DOHH2 (cell line): ENCODE data around the gene TTC39C.
"Not testable (repeated sequence)": the region's sequence is repeated elsewhere in the genome, so short reads cannot be mapped to it uniquely, and the experiment has no call there.

Experiments used
- H3F3A ChIP-seq: fragments of 200-600 bp; sonication (generic), shearing (Covaris generic); 2 replicates; pipeline ENCODE4 v1.6.0; 2016; ENCODE audit warnings: antibody characterized with exemption, mild to moderate bottlenecking; ENCODE audit not compliant: control insufficient read depth, insufficient read depth
- H3K27ac ChIP-seq: fragments of 200-600 bp; sonication (generic); 2 replicates; pipeline ENCODE4 v1.5.1; 2014; ENCODE audit warnings: low read depth, mild to moderate bottlenecking, low read length, moderate library complexity
- H3K27me3 ChIP-seq: fragments of 200-600 bp; sonication (generic); 2 replicates; pipeline ENCODE4 v1.6.1; 2014; ENCODE audit warnings: mild to moderate bottlenecking, low read length, mixed read lengths; ENCODE audit not compliant: control insufficient read depth
- H3K36me3 ChIP-seq: fragments of 200-600 bp; sonication (generic); 2 replicates; pipeline ENCODE4 v1.6.1; 2014; ENCODE audit warnings: mild to moderate bottlenecking, low read length, moderate library complexity, mixed read lengths; ENCODE audit not compliant: control insufficient read depth
- H3K4me1 ChIP-seq: fragments of 200-600 bp; sonication (generic); 2 replicates; pipeline ENCODE4 v1.6.1; 2014; ENCODE audit warnings: mild to moderate bottlenecking, low read length, mixed read lengths; ENCODE audit not compliant: control insufficient read depth
- H3K4me2 ChIP-seq: fragments of 200-600 bp; sonication (generic); 2 replicates; pipeline ENCODE4 v1.6.0; 2014; ENCODE audit warnings: mild to moderate bottlenecking, low read length, moderate library complexity
- H3K4me3 ChIP-seq: fragments of 200-600 bp; sonication (generic); 2 replicates; pipeline ENCODE4 v1.5.1; 2014; ENCODE audit warnings: mild to moderate bottlenecking, low read length, mixed read lengths
- H3K79me2 ChIP-seq: fragments of 200-600 bp; sonication (generic); 2 replicates; pipeline ENCODE4 v1.6.1; 2014; ENCODE audit warnings: mild to moderate bottlenecking, low read length, mixed read lengths; ENCODE audit not compliant: control insufficient read depth
- H3K9me2 ChIP-seq: fragments of 200-600 bp; sonication (generic); replicated peaks from 2 replicates; pipeline ENCODE4 v1.6.1; 2014; ENCODE audit warnings: mild to moderate bottlenecking, low read length, mixed read lengths; ENCODE audit not compliant: control insufficient read depth
- H3K9me3 ChIP-seq: fragments of 200-600 bp; sonication (generic); 2 replicates; pipeline ENCODE4 v1.6.1; 2014; ENCODE audit warnings: antibody characterized with exemption, low read length, mixed read lengths; ENCODE audit not compliant: control insufficient read depth, insufficient read depth
- H4K20me1 ChIP-seq: fragments of 200-600 bp; sonication (generic); 2 replicates; pipeline ENCODE4 v1.6.0; 2014; ENCODE audit warnings: low read depth, mild to moderate bottlenecking, antibody characterized with exemption, low read length, moderate library complexity; ENCODE audit not compliant: control insufficient read depth, insufficient read depth
- CTCF ChIP-seq: fragments of 200-600 bp; sonication (generic); IDR thresholded peaks from one replicate; pipeline ENCODE4 v1.5.1; 2014; ENCODE audit warnings: antibody characterized with exemption, mild to moderate bottlenecking, low read depth, low read length; ENCODE audit not compliant: poor library complexity, severe bottlenecking
- EZH2phosphoT487 ChIP-seq: fragments of 200-600 bp; sonication (generic); IDR thresholded peaks from 2 replicates; pipeline ENCODE4 v1.6.1; 2017; ENCODE audit warnings: borderline replicate concordance, mild to moderate bottlenecking, antibody characterized with exemption, low read length, moderate library complexity, mixed read lengths

TTC39C gene

GRCh38 chr18:24027156-24027827 lies 12.7 kb downstream of the TTC39C start:
- no peaks in the 10 kb centered on the region for H3K4me1 ChIP-seq
- no peak overlapping the region for H3K4me2 ChIP-seq
- no peak overlapping the region for H3K27ac ChIP-seq
- no peaks in the 10 kb centered on the region for H3K27me3 ChIP-seq
- H3K36me3 ChIP-seq = peaks cover 23% of the 10 kb centered on the region
- peaks cover 3% of the 10 kb centered on the region; the same call in 1 of the 2 replicates for H4K20me1 ChIP-seq
- peaks cover 96% of the 10 kb centered on the region for H3K79me2 ChIP-seq
- no peaks in the 10 kb centered on the region for H3K9me3 ChIP-seq
- H3F3A ChIP-seq = no peaks in the 10 kb centered on the region
- TF ChIP-seq CTCF (no peak), EZH2phosphoT487 (no peak)
- H3K4me3 ChIP-seq = no peak overlapping the region
- no peaks in the 10 kb centered on the region for H3K9me2 ChIP-seq

GRCh38 chr18:24028946-24029345 lies 14.4 kb downstream of the TTC39C start:
- H3K9me3 ChIP-seq, H3K9me2 ChIP-seq, H3K4me1 ChIP-seq, H3K4me2 ChIP-seq, H4K20me1 ChIP-seq, H3K27me3 ChIP-seq, H3K4me3 ChIP-seq, H3F3A ChIP-seq, H3K27ac ChIP-seq: not testable (repeated sequence)
- Histone ChIP-seq H3K36me3 (peaks cover 12% of the 10 kb centered on the region), H3K79me2 (peaks cover 97% of the 10 kb centered on the region)

GRCh38 chr18:24031318-24031717 lies 16.8 kb downstream of the TTC39C start:
- Histone ChIP-seq H3K4me1 (no peaks in the 10 kb centered on the region), H3K4me2 (no peak overlapping the region), H3K4me3 (no peak overlapping the region), H3K36me3 (no peaks in the 10 kb centered on the region), H3F3A (no peaks in the 10 kb centered on the region), H3K27me3 (no peaks in the 10 kb centered on the region), H3K27ac (no peak overlapping the region), H4K20me1 (peaks cover 3% of the 10 kb centered on the region; the same call in 1 of the 2 replicates), H3K9me2 (no peaks in the 10 kb centered on the region), H3K79me2 (peaks cover 97% of the 10 kb centered on the region), H3K9me3 (no peaks in the 10 kb centered on the region)
- TF ChIP-seq CTCF (no peak), EZH2phosphoT487 (no peak)

- Histone ChIP-seq H3K4me2 (no peak overlapping the region), H3K27me3 (no peaks in the 10 kb centered on the region), H3F3A (no peaks in the 10 kb centered on the region), H3K9me3 (no peaks in the 10 kb centered on the region), H3K27ac (no peak overlapping the region), H3K79me2 (peaks cover 97% of the 10 kb centered on the region), H4K20me1 (peaks cover 3% of the 10 kb centered on the region; the same call in 1 of the 2 replicates), H3K36me3 (no peaks in the 10 kb centered on the region), H3K9me2 (no peaks in the 10 kb centered on the region), H3K4me3 (no peak overlapping the region), H3K4me1 (no peaks in the 10 kb centered on the region)
- no peak for TF ChIP-seq EZH2phosphoT487
- TF ChIP-seq CTCF = no peak
Observed at GRCh38 chr18:24031916-24032315, 17.4 kb downstream of the TTC39C start.
